ENCODE data around the gene HYAL3. TPM values are rescaled to one million over a fixed set of nuclear protein-coding genes. Genes with fewer than 3 reads are reported as not detected.
A peak's percentile ranks its signal among the peaks of the same experiment; 100 is the strongest.

The HYAL3 gene
- polyA plus RNA-seq, 1 experiment = 3.0 TPM

DNA sequence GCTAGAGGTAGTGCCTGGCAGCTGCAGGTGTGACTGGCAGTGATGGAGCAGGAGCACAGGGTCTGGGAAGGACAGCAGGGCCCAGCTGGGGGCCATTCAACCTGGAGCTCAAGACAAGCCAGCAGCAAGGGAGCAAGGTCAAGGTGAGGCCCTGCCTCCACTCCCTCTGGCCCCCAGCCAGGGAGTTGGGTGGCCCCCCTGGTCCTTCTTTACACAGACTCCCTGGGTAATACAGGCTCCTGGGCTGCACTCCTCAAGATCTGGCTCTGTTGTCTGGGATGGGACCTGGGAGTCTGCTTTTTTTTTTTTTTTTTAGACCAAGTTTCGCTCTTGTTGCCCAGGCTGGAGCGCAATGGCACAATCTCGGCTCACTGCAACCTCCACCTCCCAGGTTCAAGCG lies 48.7 kb downstream of the HYAL3 start:
- Histone ChIP-seq H3K9me3 (ENCODE audit: control insufficient read depth, insufficient read depth, low read length) (no peaks in the 10 kb centered on the region; the same call in 1 of the 2 replicates), H3K4me3 (ENCODE audit: low read depth, low read length) (no peak overlapping the region), H3K27ac (ENCODE audit: low read depth, low read length) (peak overlapping the region; percentile 11), H3K27me3 (ENCODE audit: control insufficient read depth, insufficient read depth, low read length) (no peaks in the 10 kb centered on the region)
- POLR2A ChIA-PET = interaction anchor here (0.6 to 3.4 kb wide), 4 partner anchors 9 to 24 kb away, joined by 3 to 10 read pairs (median 5); no protein-coding TSS in a partner anchor
- TF ChIP-seq, protein P1, sequence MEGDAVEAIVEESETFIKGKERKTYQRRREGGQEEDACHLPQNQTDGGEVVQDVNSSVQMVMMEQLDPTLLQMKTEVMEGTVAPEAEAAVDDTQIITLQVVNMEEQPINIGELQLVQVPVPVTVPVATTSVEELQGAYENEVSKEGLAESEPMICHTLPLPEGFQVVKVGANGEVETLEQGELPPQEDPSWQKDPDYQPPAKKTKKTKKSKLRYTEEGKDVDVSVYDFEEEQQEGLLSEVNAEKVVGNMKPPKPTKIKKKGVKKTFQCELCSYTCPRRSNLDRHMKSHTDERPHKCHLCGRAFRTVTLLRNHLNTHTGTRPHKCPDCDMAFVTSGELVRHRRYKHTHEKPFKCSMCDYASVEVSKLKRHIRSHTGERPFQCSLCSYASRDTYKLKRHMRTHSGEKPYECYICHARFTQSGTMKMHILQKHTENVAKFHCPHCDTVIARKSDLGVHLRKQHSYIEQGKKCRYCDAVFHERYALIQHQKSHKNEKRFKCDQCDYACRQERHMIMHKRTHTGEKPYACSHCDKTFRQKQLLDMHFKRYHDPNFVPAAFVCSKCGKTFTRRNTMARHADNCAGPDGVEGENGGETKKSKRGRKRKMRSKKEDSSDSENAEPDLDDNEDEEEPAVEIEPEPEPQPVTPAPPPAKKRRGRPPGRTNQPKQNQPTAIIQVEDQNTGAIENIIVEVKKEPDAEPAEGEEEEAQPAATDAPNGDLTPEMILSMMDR (IDR thresholded peaks at IDR 0.05; ENCODE audit: low read depth, low read length) = no peak
- no peak for DNase-seq (ENCODE audit: low read depth, low spot score)
- CTCF ChIA-PET = interaction anchor here (0.5 to 4.2 kb wide), 5 partner anchors 7 to 96 kb away, joined by 3 to 31 read pairs (median 3); no protein-coding TSS in a partner anchor

DNA sequence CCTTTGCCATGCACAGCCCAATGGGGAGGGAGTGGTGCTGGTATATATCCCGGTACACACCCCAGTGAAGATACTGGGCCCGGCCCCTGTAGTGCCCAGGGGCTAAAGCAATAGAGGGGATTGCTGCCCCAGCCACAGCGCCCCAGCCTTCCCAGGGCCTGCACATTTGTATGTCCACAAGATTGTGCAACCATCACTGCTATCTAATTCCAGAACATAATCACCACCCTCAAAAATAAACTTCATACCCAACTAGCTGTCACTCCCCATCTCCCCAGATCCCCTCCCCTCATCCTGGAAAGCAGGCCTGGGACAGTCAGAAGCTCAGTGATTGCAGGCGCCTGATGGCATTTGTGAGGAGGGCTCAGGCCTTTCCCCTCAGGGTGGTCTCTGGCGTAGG lies 49.7 kb downstream of the HYAL3 start:
- POLR2A ChIA-PET = interaction anchor here (3.4 kb wide), 1 partner anchor 14 kb away, joined by 10 read pairs; no protein-coding TSS in a partner anchor
- TF ChIP-seq, protein P1 (IDR thresholded peaks at IDR 0.05; ENCODE audit: low read depth, low read length) = no peak
- H3K4me3 ChIP-seq (ENCODE audit: low read depth, low read length) = no peak overlapping the region
- H3K27ac ChIP-seq (ENCODE audit: low read depth, low read length) = peak overlapping the region; percentile 11
- no peak for DNase-seq (ENCODE audit: low read depth, low spot score)
- CTCF ChIA-PET = interaction anchor here (4.2 kb wide), 1 partner anchor 10 kb away, joined by 31 read pairs; no protein-coding TSS in a partner anchor
- H3K9me3 ChIP-seq (ENCODE audit: control insufficient read depth, insufficient read depth, low read length) = no peaks in the 10 kb centered on the region; the same call in 1 of the 2 replicates
- H3K27me3 ChIP-seq (ENCODE audit: control insufficient read depth, insufficient read depth, low read length) = no peaks in the 10 kb centered on the region

DNA sequence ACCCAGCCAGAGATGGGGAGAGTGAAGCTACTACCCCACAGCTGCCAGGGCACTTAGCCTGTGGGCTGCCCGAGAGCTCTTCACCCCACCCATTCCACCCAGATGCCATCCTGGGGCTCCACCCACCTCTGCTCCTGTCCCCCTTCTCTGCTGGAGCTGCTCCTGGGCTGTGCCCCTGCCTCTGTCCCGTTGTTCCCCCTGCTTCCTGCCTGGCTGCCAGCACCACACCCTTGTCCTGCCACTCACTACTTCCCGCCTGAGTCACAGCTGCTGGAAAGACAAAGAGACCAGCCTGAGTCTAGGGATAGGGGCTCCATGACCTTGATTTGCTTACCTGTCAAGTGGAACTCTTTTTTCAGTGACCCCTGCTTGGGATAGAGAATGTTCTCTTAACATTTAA lies 50.8 kb downstream of the HYAL3 start:
- no peak for DNase-seq (ENCODE audit: low read depth, low spot score)
- TF ChIP-seq, protein P1 (IDR thresholded peaks at IDR 0.05; ENCODE audit: low read depth, low read length) = no peak
- H3K27me3 ChIP-seq (ENCODE audit: control insufficient read depth, insufficient read depth, low read length) = no peaks in the 10 kb centered on the region
- no peaks in the 10 kb centered on the region; the same call in 1 of the 2 replicates for H3K9me3 ChIP-seq (ENCODE audit: control insufficient read depth, insufficient read depth, low read length)
- ChIA-PET POLR2A (interaction anchor here (2.8 kb wide), 1 partner anchor 12 kb away, joined by 24 read pairs; the partner anchor contains the start of gene GNAI2), CTCF (interaction anchor here (0.6 to 4.2 kb wide), 6 partner anchors 8 to 56 kb away, joined by 3 to 31 read pairs (median 5); no protein-coding TSS in a partner anchor)
- H3K27ac ChIP-seq (ENCODE audit: low read depth, low read length) = no peak overlapping the region
- H3K4me3 ChIP-seq (ENCODE audit: low read depth, low read length) = no peak overlapping the region

DNA sequence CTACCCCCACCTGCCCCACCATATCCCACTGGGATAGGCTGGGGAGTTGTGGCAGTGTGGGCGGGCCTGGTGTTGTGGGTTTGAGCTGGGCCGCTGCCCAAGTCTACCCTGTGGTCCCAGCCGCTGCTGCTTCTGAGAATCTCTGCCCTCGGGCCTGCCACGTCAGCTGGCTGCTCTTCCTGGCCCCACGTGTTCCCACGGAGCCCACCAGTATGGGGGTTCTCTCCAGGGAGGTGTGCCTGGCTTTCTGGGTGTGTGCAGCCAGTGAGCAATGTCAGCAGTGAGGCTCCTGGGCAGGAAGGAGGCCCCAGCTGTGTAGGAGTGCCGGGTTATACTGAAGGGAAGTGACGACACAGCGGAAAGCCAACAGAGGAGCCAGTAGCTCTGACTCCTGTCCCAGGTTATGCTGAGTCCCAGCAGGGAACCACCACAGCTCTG lies 52.7 kb downstream of the HYAL3 start:
- ChIA-PET CTCF (interaction anchor here (0.6 to 1.9 kb wide), 30 partner anchors 8 to 1948 kb away, joined by 3 to 45 read pairs (median 4); partner anchors contain the start of genes GNAI2, GNAT1, HYAL3 and NAA80), POLR2A (interaction anchor here (0.8 to 2.8 kb wide), 5 partner anchors 10 to 91 kb away, joined by 3 to 24 read pairs (median 5); partner anchors contain the start of gene GNAI2)
- TF ChIP-seq, protein P1 (IDR thresholded peaks at IDR 0.05; ENCODE audit: low read depth, low read length) = no peak
- H3K9me3 ChIP-seq (ENCODE audit: control insufficient read depth, insufficient read depth, low read length) = no peaks in the 10 kb centered on the region; the same call in 1 of the 2 replicates
- DNase-seq (ENCODE audit: low read depth, low spot score) = no peak
- peak overlapping the region; percentile 91 for H3K27ac ChIP-seq (ENCODE audit: low read depth, low read length)
- no peaks in the 10 kb centered on the region for H3K27me3 ChIP-seq (ENCODE audit: control insufficient read depth, insufficient read depth, low read length)
- H3K4me3 ChIP-seq (ENCODE audit: low read depth, low read length) = peak overlapping the region; percentile 17; the same call in 1 of the 2 replicates
